Umbilical cord (tissue), 2 donors: ENCODE measurements around the gene NTSR1. TPM values are rescaled to one million over a fixed set of nuclear protein-coding genes. Genes with fewer than 3 reads are reported as not detected.

Experiments
- DNase-seq: peaks from one replicate; pipeline ENCODE4 v3.0.0-alpha.2; 2015; ENCODE audit warnings: low spot score
- total RNA-seq: library from RNA; depleted of rRNA; stranded (reverse); fragments of >200 nt; gene quantifications from one replicate; pipeline ENCODE4 v1.2.3, GENCODE V29; 2014; ENCODE audit warnings: low replicate concordance; ENCODE audit not compliant: insufficient read depth

Gene NTSR1
- total RNA-seq, 1 donor from 2014 or later, result 1.4 TPM

GRCh38 chr20:62770111-62770910 lies 61.7 kb downstream of the NTSR1 start:
- DNase-seq, result no peak

- DNase-seq, result no peak
Measured at GRCh38 chr20:62770916-62771315, 62.3 kb downstream of the NTSR1 start.

GRCh38 chr20:62771396-62772102 lies 62.9 kb downstream of the NTSR1 start:
- no peak for DNase-seq

GRCh38 chr20:62772103-62772611 lies 63.5 kb downstream of the NTSR1 start:
- no peak for DNase-seq

- no peak for DNase-seq
Measured at GRCh38 chr20:62772619-62772989, 64.0 kb downstream of the NTSR1 start.

GRCh38 chr20:62772990-62773844 lies 64.6 kb downstream of the NTSR1 start:
- DNase-seq, result peak; percentile 34

GRCh38 chr20:62773845-62774714 lies 65.4 kb downstream of the NTSR1 start:
- DNase-seq, result peak; percentile 68

GRCh38 chr20:62774762-62775161 lies 66.1 kb downstream of the NTSR1 start:
- DNase-seq, result no peak

GRCh38 chr20:62775206-62775605 lies 66.6 kb downstream of the NTSR1 start:
- no peak for DNase-seq

- DNase-seq, result no peak
Measured at GRCh38 chr20:62776035-62776691, 67.5 kb downstream of the NTSR1 start.

- no peak for DNase-seq
Measured at GRCh38 chr20:62776692-62777527, 68.3 kb downstream of the NTSR1 start.

- DNase-seq, result no peak
Measured at GRCh38 chr20:62777528-62777830, 68.8 kb downstream of the NTSR1 start.

- DNase-seq, result no peak
Measured at GRCh38 chr20:62778058-62778457, 69.4 kb downstream of the NTSR1 start.

- no peak for DNase-seq
Measured at GRCh38 chr20:62778601-62779416, 70.2 kb downstream of the NTSR1 start.

GRCh38 chr20:62779417-62779685 lies 70.7 kb downstream of the NTSR1 start:
- no peak for DNase-seq

GRCh38 chr20:62780204-62780603 lies 71.6 kb downstream of the NTSR1 start:
- DNase-seq, result no peak

- no peak for DNase-seq
Measured at GRCh38 chr20:62780696-62781095, 72.1 kb downstream of the NTSR1 start.

- no peak for DNase-seq
Measured at GRCh38 chr20:62782149-62782892, 73.7 kb downstream of the NTSR1 start.
